Measurements from ENCODE around the gene SPC25. TPM values are rescaled to one million over a fixed set of nuclear protein-coding genes. Genes with fewer than 3 reads are reported as not detected.
"Not testable (repeated sequence)": the region's sequence is repeated elsewhere in the genome, so short reads cannot be mapped to it uniquely, and the experiment has no call there.

The SPC25 gene
- total RNA-seq, 6 donors from 2014 or later: 0.63 to 5.9 (median 1.3) TPM; not detected in 1

GRCh38 chr2:168894720-168895119 is 4.5 kb upstream of the SPC25 start:
- Histone ChIP-seq H3K4me1 (peaks cover 0 to 12% (median 3%) of the 10 kb centered on the region in 4 donors), H3K9me3 (no peaks in the 10 kb centered on the region), H3K4me3 (no peak overlapping the region), H3K36me3 (no peaks in the 10 kb centered on the region), H3K27ac (no peak overlapping the region), H3K27me3 (no peaks in the 10 kb centered on the region)
- DNase-seq (no peak), ATAC-seq (ENCODE audit: low FRiP score in 2 of 2) (no peak)
- no peak for TF ChIP-seq POLR2AphosphoS5 (IDR thresholded peaks at IDR 0.05)
- TF ChIP-seq CTCF (IDR thresholded peaks at IDR 0.05): no peak
- no peak for TF ChIP-seq POLR2A (IDR thresholded peaks at IDR 0.05)
- TF ChIP-seq EP300 (IDR thresholded peaks at IDR 0.05): no peak

GRCh38 chr2:168894101-168894500 is 3.9 kb upstream of the SPC25 start:
- Histone ChIP-seq H3K4me3 (no peak overlapping the region), H3K36me3 (no peaks in the 10 kb centered on the region), H3K9me3 (no peaks in the 10 kb centered on the region), H3K27ac (no peak overlapping the region), H3K4me1 (peaks cover 0 to 12% (median 5%) of the 10 kb centered on the region in 4 donors), H3K27me3 (no peaks in the 10 kb centered on the region)
- TF ChIP-seq CTCF (IDR thresholded peaks at IDR 0.05) (no peak), POLR2A (IDR thresholded peaks at IDR 0.05) (no peak), POLR2AphosphoS5 (IDR thresholded peaks at IDR 0.05) (no peak), EP300 (IDR thresholded peaks at IDR 0.05) (no peak)
- ATAC-seq (ENCODE audit: low FRiP score in 2 of 2) (no peak), DNase-seq (no peak)
- 87 to 90% methylated on average over 1 of the region's 1 CpG for WGBS, 2 donors

- WGBS, 2 donors: 62 to 83% methylated on average over 3 of the region's 3 CpGs
- DNase-seq: no peak
- no peak for ATAC-seq (ENCODE audit: low FRiP score in 2 of 2)
- Histone ChIP-seq H3K4me3 (no peak overlapping the region), H3K27me3 (no peaks in the 10 kb centered on the region), H3K9me3 (no peaks in the 10 kb centered on the region), H3K4me1 (peaks cover 0 to 12% (median 5%) of the 10 kb centered on the region in 4 donors), H3K36me3 (no peaks in the 10 kb centered on the region), H3K27ac (no peak overlapping the region)
- TF ChIP-seq POLR2AphosphoS5 (IDR thresholded peaks at IDR 0.05) (no peak), POLR2A (IDR thresholded peaks at IDR 0.05) (no peak), CTCF (IDR thresholded peaks at IDR 0.05) (no peak), EP300 (IDR thresholded peaks at IDR 0.05) (no peak)
Observed at GRCh38 chr2:168892327-168892726, 2.1 kb upstream of the SPC25 start.

- no peak overlapping the region for H3K27ac ChIP-seq
- peaks cover 0 to 12% (median 5%) of the 10 kb centered on the region in 4 donors for H3K4me1 ChIP-seq
- peak in 1 of 2 donors; percentile 16 for ATAC-seq (ENCODE audit: low FRiP score in 2 of 2)
- peak overlapping the region in 3 of 4 donors; percentile 47 to 61 (median 57) for H3K4me3 ChIP-seq
- DNase-seq: no peak
- 50 to 53% methylated on average over 3 of the region's 3 CpGs for WGBS, 2 donors
- no peaks in the 10 kb centered on the region for H3K27me3 ChIP-seq
- no peaks in the 10 kb centered on the region for H3K36me3 ChIP-seq
- no peaks in the 10 kb centered on the region for H3K9me3 ChIP-seq
- no peak for TF ChIP-seq POLR2A (IDR thresholded peaks at IDR 0.05)
- TF ChIP-seq CTCF (IDR thresholded peaks at IDR 0.05): no peak
- no peak for TF ChIP-seq EP300 (IDR thresholded peaks at IDR 0.05)
- TF ChIP-seq POLR2AphosphoS5 (IDR thresholded peaks at IDR 0.05): no peak
Observed at GRCh38 chr2:168889635-168890005, 610 bp downstream of the SPC25 start.

GRCh38 chr2:168884975-168885374 is 5.3 kb downstream of the SPC25 start:
- no peak overlapping the region for H3K27ac ChIP-seq
- DNase-seq (no peak), ATAC-seq (ENCODE audit: low FRiP score in 2 of 2) (no peak)
- H3K4me1 ChIP-seq: peaks cover 0 to 5% (median 3%) of the 10 kb centered on the region in 4 donors
- no peaks in the 10 kb centered on the region for H3K36me3 ChIP-seq
- TF ChIP-seq EP300 (IDR thresholded peaks at IDR 0.05): no peak
- H3K9me3 ChIP-seq: no peaks in the 10 kb centered on the region
- 96 to 100% methylated on average over 1 of the region's 1 CpG for WGBS, 2 donors
- no peaks in the 10 kb centered on the region for H3K27me3 ChIP-seq
- no peak overlapping the region for H3K4me3 ChIP-seq

- not testable (repeated sequence) for H3K4me1 ChIP-seq; DNase-seq; H3K4me3 ChIP-seq; H3K27me3 ChIP-seq; H3K27ac ChIP-seq; H3K36me3 ChIP-seq; ATAC-seq (ENCODE audit: low FRiP score in 2 of 2); H3K9me3 ChIP-seq
- WGBS, 2 donors: 95 to 96% methylated on average over 12 of the region's 12 CpGs
Observed at GRCh38 chr2:168882163-168882562, 8.1 kb downstream of the SPC25 start.
